AG09309 (cell line): ENCODE measurements around the gene JAKMIP1.

Source experiments
- DNase-seq: peaks from one replicate; pipeline ENCODE4 v3.0.0-alpha.2; 2010; ENCODE audit warnings: low read depth
- H3K4me3 ChIP-seq: 2 replicates; pipeline ENCODE4 v1.5.1; 2011; ENCODE audit warnings: mild to moderate bottlenecking, low read depth, low read length, moderate library complexity; ENCODE audit not compliant: control insufficient read depth
- CTCF ChIP-seq: IDR thresholded peaks from 2 replicates; pipeline ENCODE4 v1.5.1; 2011; ENCODE audit warnings: mild to moderate bottlenecking, low read depth, low read length, inconsistent platforms; ENCODE audit not compliant: insufficient read depth, control insufficient read depth; ENCODE audit errors: missing control alignments

The JAKMIP1 gene

GRCh38 chr4:6137747-6138135 is 62.6 kb downstream of the JAKMIP1 start:
- TF ChIP-seq CTCF: no peak
- H3K4me3 ChIP-seq: no peak overlapping the region
- no peak for DNase-seq

DNA sequence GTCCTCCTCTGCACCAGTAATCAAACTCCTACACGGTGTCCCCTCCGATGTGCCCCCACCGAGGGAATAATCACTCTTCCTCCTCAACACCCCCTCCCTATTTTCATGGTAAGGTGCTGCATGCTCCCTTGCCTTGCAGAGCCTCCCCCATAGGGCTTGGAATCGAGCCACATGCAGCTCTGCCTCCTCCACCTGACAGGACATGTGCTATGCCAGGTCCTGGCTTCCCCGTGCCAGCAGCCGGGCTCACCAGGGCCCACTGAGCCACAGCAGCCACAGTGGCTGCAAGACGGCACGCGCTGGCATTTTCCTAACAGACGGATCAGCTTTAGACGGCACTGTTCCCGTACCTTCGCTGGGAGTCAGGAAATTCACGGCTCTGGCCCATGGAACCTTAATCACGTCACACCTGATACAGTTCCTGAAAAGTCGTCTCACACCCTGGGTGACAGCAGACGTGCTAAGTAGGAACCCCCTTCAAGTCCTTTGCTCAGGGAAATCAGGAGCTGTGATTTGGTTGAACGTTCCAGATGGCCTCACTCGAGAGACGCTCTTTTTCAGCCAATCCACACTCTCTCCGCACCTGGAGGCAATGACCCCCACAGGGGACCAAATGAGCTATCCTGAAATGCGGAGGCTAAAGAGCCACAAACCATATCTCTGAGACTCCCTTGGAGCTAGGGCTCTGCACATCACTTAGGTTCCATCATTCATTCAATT is 63.2 kb downstream of the JAKMIP1 start:
- DNase-seq: no peak
- H3K4me3 ChIP-seq: no peak overlapping the region
- no peak for TF ChIP-seq CTCF

DNA sequence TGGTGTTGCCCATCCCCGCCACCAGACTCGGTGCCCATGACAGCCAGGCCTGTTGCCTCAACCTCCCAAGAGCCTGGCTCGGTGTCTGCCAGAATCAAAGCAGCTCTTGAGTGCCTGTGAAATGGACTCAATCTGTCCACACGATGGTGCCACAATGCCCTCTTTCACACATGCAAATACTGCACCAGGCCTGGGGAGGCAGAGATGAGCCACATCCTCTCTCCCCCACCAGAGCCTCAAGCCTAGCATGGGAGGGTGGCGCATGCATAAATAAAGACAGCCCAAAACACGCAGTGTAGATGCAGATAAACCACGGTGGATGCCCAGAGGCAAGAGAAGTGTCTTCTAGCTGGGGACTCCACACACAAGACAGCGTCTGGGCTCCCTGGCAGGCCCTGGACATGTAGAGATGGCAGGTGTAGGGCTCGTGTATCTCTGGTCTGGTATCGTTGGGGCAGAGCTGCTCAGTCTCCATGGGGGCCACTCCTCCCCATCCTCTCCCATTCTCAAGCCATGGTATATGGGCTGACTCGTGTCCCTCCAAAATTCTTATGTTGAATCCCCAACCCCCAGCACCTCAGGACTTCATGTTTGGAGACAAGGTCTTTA is 65.6 kb downstream of the JAKMIP1 start:
- peak; percentile 2 for TF ChIP-seq CTCF

DNA sequence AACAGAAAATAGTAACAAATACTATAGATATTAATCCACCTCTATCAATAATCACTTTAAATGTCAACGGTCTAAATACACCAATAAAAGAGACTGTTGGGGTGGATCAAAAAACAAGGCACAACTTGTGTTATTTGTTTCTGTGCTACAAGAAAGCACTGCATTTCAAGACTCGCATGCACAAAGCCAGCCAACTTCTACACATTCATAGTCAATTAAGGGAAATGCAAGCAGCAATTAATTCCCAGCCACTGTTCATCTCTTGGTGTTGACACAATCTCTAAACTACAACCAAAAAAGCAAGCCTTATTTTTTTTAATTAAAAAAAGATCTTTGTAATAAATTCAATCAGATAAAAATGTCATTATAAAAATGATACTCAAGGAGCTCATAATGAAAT is 67.6 kb downstream of the JAKMIP1 start:
- DNase-seq: no peak
- TF ChIP-seq CTCF: no peak
- no peak overlapping the region for H3K4me3 ChIP-seq

More for the DNA sequence above, 65.6 kb downstream of the JAKMIP1 start:
- no peak overlapping the region for H3K4me3 ChIP-seq
- no peak for DNase-seq

- no peak for DNase-seq
- H3K4me3 ChIP-seq: no peak overlapping the region
- TF ChIP-seq CTCF: no peak
These were observed 72.0 kb downstream of the JAKMIP1 start for GRCh38 chr4:6128221-6128850.

DNA sequence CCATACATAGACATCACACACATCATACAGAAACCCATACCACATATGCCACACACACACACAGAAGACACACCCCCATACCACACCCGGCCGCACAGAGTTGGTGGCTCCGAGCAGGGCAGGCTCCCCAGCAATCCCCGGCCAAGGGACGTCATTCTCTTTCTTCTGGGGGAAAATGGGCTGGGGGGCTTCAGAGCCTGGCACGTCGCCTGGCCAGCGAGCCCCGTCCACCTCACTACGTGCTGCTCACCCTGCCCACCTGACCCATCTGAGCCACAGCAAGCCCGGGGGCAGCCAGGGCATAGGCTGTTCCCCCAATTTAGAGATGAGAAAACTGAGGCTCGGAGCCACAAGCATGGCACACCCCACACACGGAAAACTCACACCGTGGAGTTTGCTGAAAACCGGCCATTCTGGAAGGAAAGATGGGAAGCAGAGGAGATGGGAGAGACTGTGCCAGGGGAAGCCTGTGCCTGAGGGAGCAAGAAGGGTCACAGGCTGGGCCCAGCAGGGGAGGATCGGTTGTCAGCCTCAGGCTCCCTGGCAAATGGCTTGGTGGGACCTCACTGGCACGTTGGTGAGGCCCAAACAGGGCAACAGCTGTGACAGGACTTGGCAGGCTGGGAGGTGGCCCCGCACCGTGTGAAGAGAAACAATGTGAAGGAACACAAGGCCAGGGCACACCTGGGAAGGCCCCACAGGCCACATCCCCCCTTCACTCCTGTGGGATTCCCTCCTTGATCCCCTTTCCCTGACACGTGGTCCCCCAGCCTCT is 73.2 kb downstream of the JAKMIP1 start:
- no peak for DNase-seq

More for the DNA sequence above, 73.2 kb downstream of the JAKMIP1 start:
- no peak overlapping the region for H3K4me3 ChIP-seq
- no peak for TF ChIP-seq CTCF
